Neural cell (in vitro differentiated cells): Measurements from ENCODE around the gene C1S.

ENCODE experiments used
- CTCF ChIP-seq: fragments of 450-650 bp; IDR thresholded peaks from 2 replicates; pipeline ENCODE4 v1.5.1; 2014; ENCODE audit warnings: antibody characterized with exemption, mild to moderate bottlenecking, moderate library complexity; ENCODE audit not compliant: poor library complexity, severe bottlenecking
- EZH2 ChIP-seq: fragments of 200-600, 300-800 bp; shearing (Covaris generic), sonication (generic); IDR thresholded peaks from 2 replicates; pipeline ENCODE4 v1.6.1; 2014; ENCODE audit warnings: antibody characterized with exemption, low read length, borderline replicate concordance, mild to moderate bottlenecking; ENCODE audit not compliant: insufficient read depth, poor library complexity, severe bottlenecking
- TAF1 ChIP-seq: IDR thresholded peaks from 2 replicates; pipeline ENCODE4 v1.6.1; 2012; ENCODE audit warnings: low read depth

- TF ChIP-seq CTCF (no peak), EZH2 (no peak), TAF1 (no peak)
Measured at GRCh38 chr12:7047306-7047705, 13.2 kb upstream of the C1S start.
